K562 (cell line): ENCODE data around the gene GPSM3. TPM values are rescaled to one million over a fixed set of nuclear protein-coding genes. Genes with fewer than 3 reads are reported as not detected.

Experiments used
- LARP7 ChIP-seq: fragments of 450-650 bp; IDR thresholded peaks from 2 replicates; pipeline ENCODE4 v1.6.1; 2016
- PYGO2 ChIP-seq: fragments of 450-650 bp; IDR thresholded peaks from 2 replicates; pipeline ENCODE4 v1.6.1; 2016; ENCODE audit warnings: mild to moderate bottlenecking, missing genetic modification characterization, moderate library complexity, missing compliant biosample characterization
- RFX5 ChIP-seq: IDR thresholded peaks from 2 replicates; pipeline ENCODE4 v1.6.1; 2011; ENCODE audit warnings: low read depth, mild to moderate bottlenecking, improper control_type of control experiment, low read length
- SNIP1 ChIP-seq: fragments of 450-650 bp; IDR thresholded peaks from 2 replicates; pipeline ENCODE4 v1.7.1; 2017; ENCODE audit warnings: low read depth, mild to moderate bottlenecking
- ZC3H4 ChIP-seq: sonication (generic); formaldehyde crosslinking; IDR thresholded peaks from 2 replicates; pipeline ENCODE4 v1.9.0; 2021; ENCODE audit warnings: missing genetic modification reagents, borderline replicate concordance
- polyA plus RNA-seq, 8 experiments: library from polyadenylated mRNA; depleted of rRNA in 4 of 8; stranded (reverse) in 5 of 8; unstranded in 3 of 8; fragments of >200 nt; fragmentation: Nextera tagmentation in 2 of 8; fragmentation: Illumina TruSeq in 1 of 8; extraction: Ambion mirVana in 2 of 8; extraction: Trizol in 1 of 8; gene quantifications; 2 replicates each; pipeline versions ENCODE4 v1.2.1 to v1.2.3, GENCODE V29; 2011 to 2014; ENCODE audit warnings: inconsistent platforms in 1 of 8, missing spikeins in 1 of 8
- total RNA-seq, 7 experiments: library from RNA; depleted of rRNA in 6 of 7; stranded (reverse); fragments of >200 nt in 6 of 7; fragmentation: Illumina TruSeq in 2 of 7; extraction: Trizol in 2 of 7; gene quantifications; 2 replicates each; pipeline versions ENCODE4 v1.2.1 to v1.2.3, GENCODE V29; 2011 to 2021; ENCODE audit warnings: low replicate concordance in 1 of 7
- TF ChIP-seq, protein P1 (sequence below): IDR thresholded peaks from 3 replicates; pipeline ENCODE4 v1.6.1; 2011; ENCODE audit warnings: borderline replicate concordance, mild to moderate bottlenecking, moderate library complexity; ENCODE audit not compliant: insufficient read length; ENCODE audit errors: extremely low read depth
- TF ChIP-seq, protein P2 (sequence below): fragments of 200-600 bp; sonication (generic); IDR thresholded peaks from one replicate; pipeline ENCODE4 v1.6.1; 2012; ENCODE audit warnings: mild to moderate bottlenecking, low read depth, low read length, inconsistent platforms
- TF ChIP-seq, protein P3 (sequence below): fragments of 450-650 bp; IDR thresholded peaks from 2 replicates; pipeline ENCODE4 v1.6.1; 2014; ENCODE audit warnings: low read depth, mild to moderate bottlenecking, moderate library complexity, borderline replicate concordance

GPSM3 gene
- total and polyA plus RNA-seq, 9 of the 15 experiments (the other 6 are each of a cell fraction or from before 2014, with no cell fraction given) = 5.3 to 42.6 (median 24.4) TPM

- TF ChIP-seq, protein P1, sequence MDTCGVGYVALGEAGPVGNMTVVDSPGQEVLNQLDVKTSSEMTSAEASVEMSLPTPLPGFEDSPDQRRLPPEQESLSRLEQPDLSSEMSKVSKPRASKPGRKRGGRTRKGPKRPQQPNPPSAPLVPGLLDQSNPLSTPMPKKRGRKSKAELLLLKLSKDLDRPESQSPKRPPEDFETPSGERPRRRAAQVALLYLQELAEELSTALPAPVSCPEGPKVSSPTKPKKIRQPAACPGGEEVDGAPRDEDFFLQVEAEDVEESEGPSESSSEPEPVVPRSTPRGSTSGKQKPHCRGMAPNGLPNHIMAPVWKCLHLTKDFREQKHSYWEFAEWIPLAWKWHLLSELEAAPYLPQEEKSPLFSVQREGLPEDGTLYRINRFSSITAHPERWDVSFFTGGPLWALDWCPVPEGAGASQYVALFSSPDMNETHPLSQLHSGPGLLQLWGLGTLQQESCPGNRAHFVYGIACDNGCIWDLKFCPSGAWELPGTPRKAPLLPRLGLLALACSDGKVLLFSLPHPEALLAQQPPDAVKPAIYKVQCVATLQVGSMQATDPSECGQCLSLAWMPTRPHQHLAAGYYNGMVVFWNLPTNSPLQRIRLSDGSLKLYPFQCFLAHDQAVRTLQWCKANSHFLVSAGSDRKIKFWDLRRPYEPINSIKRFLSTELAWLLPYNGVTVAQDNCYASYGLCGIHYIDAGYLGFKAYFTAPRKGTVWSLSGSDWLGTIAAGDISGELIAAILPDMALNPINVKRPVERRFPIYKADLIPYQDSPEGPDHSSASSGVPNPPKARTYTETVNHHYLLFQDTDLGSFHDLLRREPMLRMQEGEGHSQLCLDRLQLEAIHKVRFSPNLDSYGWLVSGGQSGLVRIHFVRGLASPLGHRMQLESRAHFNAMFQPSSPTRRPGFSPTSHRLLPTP = no peak
- TF ChIP-seq LARP7 (no peak), SNIP1 (no peak), RFX5 (peak; percentile 56; the same call in 1 of the 2 replicates), PYGO2 (tag) (no peak), ZC3H4 (peak; percentile 98; the same call in 1 of the 2 replicates)
- TF ChIP-seq, protein P2, sequence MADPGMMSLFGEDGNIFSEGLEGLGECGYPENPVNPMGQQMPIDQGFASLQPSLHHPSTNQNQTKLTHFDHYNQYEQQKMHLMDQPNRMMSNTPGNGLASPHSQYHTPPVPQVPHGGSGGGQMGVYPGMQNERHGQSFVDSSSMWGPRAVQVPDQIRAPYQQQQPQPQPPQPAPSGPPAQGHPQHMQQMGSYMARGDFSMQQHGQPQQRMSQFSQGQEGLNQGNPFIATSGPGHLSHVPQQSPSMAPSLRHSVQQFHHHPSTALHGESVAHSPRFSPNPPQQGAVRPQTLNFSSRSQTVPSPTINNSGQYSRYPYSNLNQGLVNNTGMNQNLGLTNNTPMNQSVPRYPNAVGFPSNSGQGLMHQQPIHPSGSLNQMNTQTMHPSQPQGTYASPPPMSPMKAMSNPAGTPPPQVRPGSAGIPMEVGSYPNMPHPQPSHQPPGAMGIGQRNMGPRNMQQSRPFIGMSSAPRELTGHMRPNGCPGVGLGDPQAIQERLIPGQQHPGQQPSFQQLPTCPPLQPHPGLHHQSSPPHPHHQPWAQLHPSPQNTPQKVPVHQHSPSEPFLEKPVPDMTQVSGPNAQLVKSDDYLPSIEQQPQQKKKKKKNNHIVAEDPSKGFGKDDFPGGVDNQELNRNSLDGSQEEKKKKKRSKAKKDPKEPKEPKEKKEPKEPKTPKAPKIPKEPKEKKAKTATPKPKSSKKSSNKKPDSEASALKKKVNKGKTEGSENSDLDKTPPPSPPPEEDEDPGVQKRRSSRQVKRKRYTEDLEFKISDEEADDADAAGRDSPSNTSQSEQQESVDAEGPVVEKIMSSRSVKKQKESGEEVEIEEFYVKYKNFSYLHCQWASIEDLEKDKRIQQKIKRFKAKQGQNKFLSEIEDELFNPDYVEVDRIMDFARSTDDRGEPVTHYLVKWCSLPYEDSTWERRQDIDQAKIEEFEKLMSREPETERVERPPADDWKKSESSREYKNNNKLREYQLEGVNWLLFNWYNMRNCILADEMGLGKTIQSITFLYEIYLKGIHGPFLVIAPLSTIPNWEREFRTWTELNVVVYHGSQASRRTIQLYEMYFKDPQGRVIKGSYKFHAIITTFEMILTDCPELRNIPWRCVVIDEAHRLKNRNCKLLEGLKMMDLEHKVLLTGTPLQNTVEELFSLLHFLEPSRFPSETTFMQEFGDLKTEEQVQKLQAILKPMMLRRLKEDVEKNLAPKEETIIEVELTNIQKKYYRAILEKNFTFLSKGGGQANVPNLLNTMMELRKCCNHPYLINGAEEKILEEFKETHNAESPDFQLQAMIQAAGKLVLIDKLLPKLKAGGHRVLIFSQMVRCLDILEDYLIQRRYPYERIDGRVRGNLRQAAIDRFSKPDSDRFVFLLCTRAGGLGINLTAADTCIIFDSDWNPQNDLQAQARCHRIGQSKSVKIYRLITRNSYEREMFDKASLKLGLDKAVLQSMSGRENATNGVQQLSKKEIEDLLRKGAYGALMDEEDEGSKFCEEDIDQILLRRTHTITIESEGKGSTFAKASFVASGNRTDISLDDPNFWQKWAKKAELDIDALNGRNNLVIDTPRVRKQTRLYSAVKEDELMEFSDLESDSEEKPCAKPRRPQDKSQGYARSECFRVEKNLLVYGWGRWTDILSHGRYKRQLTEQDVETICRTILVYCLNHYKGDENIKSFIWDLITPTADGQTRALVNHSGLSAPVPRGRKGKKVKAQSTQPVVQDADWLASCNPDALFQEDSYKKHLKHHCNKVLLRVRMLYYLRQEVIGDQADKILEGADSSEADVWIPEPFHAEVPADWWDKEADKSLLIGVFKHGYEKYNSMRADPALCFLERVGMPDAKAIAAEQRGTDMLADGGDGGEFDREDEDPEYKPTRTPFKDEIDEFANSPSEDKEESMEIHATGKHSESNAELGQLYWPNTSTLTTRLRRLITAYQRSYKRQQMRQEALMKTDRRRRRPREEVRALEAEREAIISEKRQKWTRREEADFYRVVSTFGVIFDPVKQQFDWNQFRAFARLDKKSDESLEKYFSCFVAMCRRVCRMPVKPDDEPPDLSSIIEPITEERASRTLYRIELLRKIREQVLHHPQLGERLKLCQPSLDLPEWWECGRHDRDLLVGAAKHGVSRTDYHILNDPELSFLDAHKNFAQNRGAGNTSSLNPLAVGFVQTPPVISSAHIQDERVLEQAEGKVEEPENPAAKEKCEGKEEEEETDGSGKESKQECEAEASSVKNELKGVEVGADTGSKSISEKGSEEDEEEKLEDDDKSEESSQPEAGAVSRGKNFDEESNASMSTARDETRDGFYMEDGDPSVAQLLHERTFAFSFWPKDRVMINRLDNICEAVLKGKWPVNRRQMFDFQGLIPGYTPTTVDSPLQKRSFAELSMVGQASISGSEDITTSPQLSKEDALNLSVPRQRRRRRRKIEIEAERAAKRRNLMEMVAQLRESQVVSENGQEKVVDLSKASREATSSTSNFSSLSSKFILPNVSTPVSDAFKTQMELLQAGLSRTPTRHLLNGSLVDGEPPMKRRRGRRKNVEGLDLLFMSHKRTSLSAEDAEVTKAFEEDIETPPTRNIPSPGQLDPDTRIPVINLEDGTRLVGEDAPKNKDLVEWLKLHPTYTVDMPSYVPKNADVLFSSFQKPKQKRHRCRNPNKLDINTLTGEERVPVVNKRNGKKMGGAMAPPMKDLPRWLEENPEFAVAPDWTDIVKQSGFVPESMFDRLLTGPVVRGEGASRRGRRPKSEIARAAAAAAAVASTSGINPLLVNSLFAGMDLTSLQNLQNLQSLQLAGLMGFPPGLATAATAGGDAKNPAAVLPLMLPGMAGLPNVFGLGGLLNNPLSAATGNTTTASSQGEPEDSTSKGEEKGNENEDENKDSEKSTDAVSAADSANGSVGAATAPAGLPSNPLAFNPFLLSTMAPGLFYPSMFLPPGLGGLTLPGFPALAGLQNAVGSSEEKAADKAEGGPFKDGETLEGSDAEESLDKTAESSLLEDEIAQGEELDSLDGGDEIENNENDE = no peak
- TF ChIP-seq, protein P3, sequence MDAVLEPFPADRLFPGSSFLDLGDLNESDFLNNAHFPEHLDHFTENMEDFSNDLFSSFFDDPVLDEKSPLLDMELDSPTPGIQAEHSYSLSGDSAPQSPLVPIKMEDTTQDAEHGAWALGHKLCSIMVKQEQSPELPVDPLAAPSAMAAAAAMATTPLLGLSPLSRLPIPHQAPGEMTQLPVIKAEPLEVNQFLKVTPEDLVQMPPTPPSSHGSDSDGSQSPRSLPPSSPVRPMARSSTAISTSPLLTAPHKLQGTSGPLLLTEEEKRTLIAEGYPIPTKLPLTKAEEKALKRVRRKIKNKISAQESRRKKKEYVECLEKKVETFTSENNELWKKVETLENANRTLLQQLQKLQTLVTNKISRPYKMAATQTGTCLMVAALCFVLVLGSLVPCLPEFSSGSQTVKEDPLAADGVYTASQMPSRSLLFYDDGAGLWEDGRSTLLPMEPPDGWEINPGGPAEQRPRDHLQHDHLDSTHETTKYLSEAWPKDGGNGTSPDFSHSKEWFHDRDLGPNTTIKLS = peak; percentile 74; the same call in 1 of the 2 replicates
Observed at GRCh38 chr6:32195902-32196681, 3.6 kb upstream of the GPSM3 start (continued).
